WTC11 (cell line): ENCODE measurements around the gene PLXND1. TPM values are rescaled to one million over a fixed set of nuclear protein-coding genes. Genes with fewer than 3 reads are reported as not detected.

Experiments used
- ATAC-seq: fragments of 200-7000 bp; cut with Tn5 transposase; 2 replicates; pipeline ENCODE4 v1.10.0; 2021; ENCODE audit warnings: mild to moderate bottlenecking, moderate library complexity
- CTCF ChIA-PET: fragments of 300-600 bp; sonication (Branson Sonifier 250); formaldehyde crosslinking; loops from one replicate; lab custom pipeline; 2021; ENCODE audit warnings: antibody characterized with exemption; lab: Charles Lee
- POLR2A ChIA-PET: fragments of 350-600 bp; sonication (Branson Sonifier 250); formaldehyde crosslinking; loops from one replicate; lab custom pipeline; 2021; ENCODE audit warnings: antibody characterized with exemption; lab: Charles Lee
- DNase-seq: peaks from one replicate; pipeline ENCODE4 v3.0.0; 2021; ENCODE audit warnings: low spot score
- H3K27ac Mint-ChIP-seq: 2 replicates; pipeline ENCODE4 v1.8.0; 2021; ENCODE audit warnings: mixed read lengths
- H3K27me3 Mint-ChIP-seq: 2 replicates; pipeline ENCODE4 v1.8.0; 2021; ENCODE audit warnings: low read depth, mild to moderate bottlenecking, moderate library complexity, mixed read lengths
- H3K36me3 Mint-ChIP-seq: 2 replicates; pipeline ENCODE4 v1.8.0; 2021; ENCODE audit warnings: mixed read lengths
- H3K4me1 Mint-ChIP-seq: 2 replicates; pipeline ENCODE4 v1.8.0; 2022; ENCODE audit warnings: mixed read lengths
- H3K4me3 Mint-ChIP-seq: 2 replicates; pipeline ENCODE4 v1.8.0; 2021; ENCODE audit warnings: mild to moderate bottlenecking, moderate library complexity, mixed read lengths
- H3K9me3 Mint-ChIP-seq: 2 replicates; pipeline ENCODE4 v1.8.0; 2021; ENCODE audit warnings: mixed read lengths
- ATF1 ChIP-seq: sonication (generic); formaldehyde crosslinking; IDR thresholded peaks from 2 replicates; pipeline ENCODE4 v1.8.1; 2023; ENCODE audit warnings: mild to moderate bottlenecking, moderate library complexity, missing genetic modification reagents
- CREB1 ChIP-seq: sonication (generic); formaldehyde crosslinking; IDR thresholded peaks from 2 replicates; pipeline ENCODE4 v1.8.0; 2023; ENCODE audit warnings: mild to moderate bottlenecking, missing genetic modification reagents
- EMX1 ChIP-seq: fragments of 250-450 bp; sonication (Bioruptor Pico); IDR thresholded peaks from 2 replicates; pipeline ENCODE4 v1.8.0; 2021; ENCODE audit warnings: mild to moderate bottlenecking
- ESRRA ChIP-seq: sonication (generic); formaldehyde crosslinking; IDR thresholded peaks from 2 replicates; pipeline ENCODE4 v1.8.1; 2022; ENCODE audit warnings: mild to moderate bottlenecking, missing genetic modification reagents, borderline replicate concordance
- ETV6 ChIP-seq: sonication (generic); formaldehyde crosslinking; IDR thresholded peaks from 2 replicates; pipeline ENCODE4 v1.8.1; 2022; ENCODE audit warnings: mild to moderate bottlenecking, missing genetic modification reagents
- GABPB1 ChIP-seq: sonication (generic); formaldehyde crosslinking; IDR thresholded peaks from 2 replicates; pipeline ENCODE4 v1.8.1; 2023; ENCODE audit warnings: mild to moderate bottlenecking, missing genetic modification reagents
- IRF2 ChIP-seq: sonication (generic); formaldehyde crosslinking; IDR thresholded peaks from 2 replicates; pipeline ENCODE4 v1.8.0; 2022; ENCODE audit warnings: low read depth, missing genetic modification reagents, borderline replicate concordance
- JUN ChIP-seq: sonication (generic); formaldehyde crosslinking; IDR thresholded peaks from 2 replicates; pipeline ENCODE4 v1.8.0; 2023; ENCODE audit warnings: mild to moderate bottlenecking, missing genetic modification reagents
- NR2C2 ChIP-seq: sonication (generic); formaldehyde crosslinking; IDR thresholded peaks from 2 replicates; pipeline ENCODE4 v1.8.0; 2022; ENCODE audit warnings: mild to moderate bottlenecking, missing genetic modification reagents
- RELA ChIP-seq: sonication (generic); formaldehyde crosslinking; IDR thresholded peaks from 2 replicates; pipeline ENCODE4 v1.8.1; 2022; ENCODE audit warnings: missing genetic modification reagents, mild to moderate bottlenecking, borderline replicate concordance
- RORB ChIP-seq: fragments of 250-450 bp; sonication (Bioruptor Pico); IDR thresholded peaks from 2 replicates; pipeline ENCODE4 v1.9.0; 2021; ENCODE audit warnings: mild to moderate bottlenecking
- ZNF121 ChIP-seq: sonication (generic); formaldehyde crosslinking; IDR thresholded peaks from 2 replicates; pipeline ENCODE4 v1.8.0; 2023; ENCODE audit warnings: missing genetic modification reagents
- ZNF138 ChIP-seq: sonication (generic); formaldehyde crosslinking; conservative IDR thresholded peaks from 2 replicates; pipeline ENCODE4 v1.8.1; 2022; ENCODE audit warnings: mild to moderate bottlenecking, moderate library complexity, missing genetic modification reagents
- ZNF263 ChIP-seq: sonication (generic); formaldehyde crosslinking; IDR thresholded peaks from 2 replicates; pipeline ENCODE4 v1.8.1; 2022; ENCODE audit warnings: low read depth, mild to moderate bottlenecking, moderate library complexity, missing genetic modification reagents
- ZNF317 ChIP-seq: sonication (generic); formaldehyde crosslinking; IDR thresholded peaks from 2 replicates; pipeline ENCODE4 v1.8.1; 2023; ENCODE audit warnings: low read depth, mild to moderate bottlenecking, moderate library complexity, missing genetic modification reagents, borderline replicate concordance
- ZNF396 ChIP-seq: fragments of 250-450 bp; sonication (Bioruptor Pico); IDR thresholded peaks from 2 replicates; pipeline ENCODE4 v1.8.0; 2021; ENCODE audit warnings: mild to moderate bottlenecking, moderate library complexity, borderline replicate concordance
- total RNA-seq: library from RNA; stranded (reverse); gene quantifications from 3 replicates; pipeline ENCODE4 v1.2.3, GENCODE V29; 2021
- TF ChIP-seq, protein P1 (sequence below): sonication (generic); formaldehyde crosslinking; IDR thresholded peaks from 2 replicates; pipeline ENCODE4 v1.8.0; 2022; ENCODE audit warnings: mild to moderate bottlenecking, missing genetic modification reagents
- TF ChIP-seq, protein P2 (sequence below): sonication (generic); formaldehyde crosslinking; IDR thresholded peaks from 2 replicates; pipeline ENCODE4 v1.8.1; 2023; ENCODE audit warnings: mild to moderate bottlenecking, missing genetic modification reagents, moderate library complexity
- TF ChIP-seq, protein P3 (sequence below): sonication (generic); formaldehyde crosslinking; IDR thresholded peaks from 2 replicates; pipeline ENCODE4 v1.8.1; 2023; ENCODE audit warnings: mild to moderate bottlenecking, missing genetic modification reagents
- TF ChIP-seq, protein P4 (sequence below): sonication (generic); formaldehyde crosslinking; IDR thresholded peaks from 2 replicates; pipeline ENCODE4 v1.8.1; 2023; ENCODE audit warnings: mild to moderate bottlenecking, missing genetic modification reagents
- TF ChIP-seq, protein P5 (sequence below): fragments of 250-450 bp; sonication (Bioruptor Pico); IDR thresholded peaks from 2 replicates; pipeline ENCODE4 v1.9.0; 2021; ENCODE audit warnings: mild to moderate bottlenecking

The PLXND1 gene
- total RNA-seq, 1 experiment from 2014 or later, result 56.7 TPM

DNA sequence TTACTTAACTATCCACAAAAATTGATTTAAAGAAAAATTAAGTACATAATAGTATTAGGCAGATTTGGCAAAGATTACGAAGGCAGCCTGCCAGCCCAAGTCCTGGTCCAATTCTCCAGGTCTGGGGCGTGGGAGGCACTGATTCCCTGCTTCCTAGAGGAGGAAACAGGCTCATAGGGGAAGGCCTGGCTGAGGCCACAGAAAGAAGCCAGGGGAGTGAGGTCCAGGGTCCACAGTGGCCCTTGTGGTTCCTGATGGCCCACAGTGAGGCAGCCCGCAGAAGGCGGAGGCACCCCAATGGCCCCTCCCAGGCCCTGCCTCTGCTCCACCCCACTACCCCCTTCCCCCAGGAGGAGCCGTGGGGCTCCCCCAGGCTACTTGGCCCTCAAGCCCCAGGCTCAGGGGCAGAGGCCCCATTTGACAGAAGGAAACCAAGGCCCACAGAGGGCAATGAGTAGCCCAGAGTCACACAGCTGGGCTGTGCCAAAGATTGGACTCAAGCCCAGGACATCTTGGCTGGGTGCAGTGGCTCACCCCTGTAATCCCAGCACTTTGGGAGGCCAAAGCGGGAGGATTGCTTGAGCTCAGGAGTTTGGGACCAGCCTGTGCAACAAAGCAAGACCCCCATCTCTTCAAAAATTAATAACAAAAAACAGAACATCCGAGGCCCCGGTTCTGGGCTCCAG is 42.5 kb downstream of the PLXND1 start:
- H3K4me1 Mint-ChIP-seq, result peaks cover 8% of the 10 kb centered on the region
- ChIA-PET POLR2A (interaction anchor here (0.6 kb wide), 1 partner anchor 43 kb away, joined by 6 read pairs; no protein-coding TSS in a partner anchor), CTCF (interaction anchor here (1.3 kb wide), 1 partner anchor 9 kb away, joined by 4 read pairs; no protein-coding TSS in a partner anchor)
- H3K4me3 Mint-ChIP-seq, result no peak overlapping the region
- no peaks in the 10 kb centered on the region for H3K27me3 Mint-ChIP-seq
- no peaks in the 10 kb centered on the region for H3K36me3 Mint-ChIP-seq
- TF ChIP-seq ZNF263 (CRISPR knock-in tag), result no peak
- no peak for TF ChIP-seq RORB
- no peak for DNase-seq
- ATAC-seq, result no peak
- no peaks in the 10 kb centered on the region for H3K9me3 Mint-ChIP-seq
- no peak overlapping the region for H3K27ac Mint-ChIP-seq

DNA sequence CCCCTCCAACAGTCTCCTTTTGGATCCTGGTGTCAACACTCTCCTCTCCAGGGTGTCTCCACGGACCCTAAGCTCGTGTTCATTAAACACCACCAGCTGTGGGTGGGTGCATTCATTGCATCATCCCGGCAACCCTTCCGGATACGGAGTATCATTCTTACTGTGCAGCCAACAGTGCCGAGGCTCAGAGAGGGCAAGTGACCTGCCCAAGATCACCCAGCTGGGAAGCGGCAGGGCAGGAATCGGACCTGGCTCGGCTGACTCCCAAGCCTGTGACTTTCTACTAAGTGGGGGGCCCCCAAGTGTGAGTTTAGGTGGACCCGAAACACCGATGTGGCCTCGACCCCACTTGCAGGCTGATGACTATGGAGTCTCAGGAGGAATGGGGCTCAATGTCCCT is 43.1 kb downstream of the PLXND1 start:
- no peaks in the 10 kb centered on the region for H3K9me3 Mint-ChIP-seq
- no peaks in the 10 kb centered on the region for H3K27me3 Mint-ChIP-seq
- H3K27ac Mint-ChIP-seq, result no peak overlapping the region
- H3K4me1 Mint-ChIP-seq, result peaks cover 10% of the 10 kb centered on the region
- DNase-seq (no peak), ATAC-seq (no peak)
- H3K36me3 Mint-ChIP-seq, result peaks cover under 1% of the 10 kb centered on the region; the same call in 1 of the 2 replicates
- no peak for TF ChIP-seq EMX1 (CRISPR knock-in tag)
- no peak for TF ChIP-seq ZNF317 (CRISPR knock-in tag)
- no peak for TF ChIP-seq ATF1 (CRISPR knock-in tag)
- TF ChIP-seq ZNF396 (CRISPR knock-in tag), result no peak
- no peak for TF ChIP-seq CREB1
- TF ChIP-seq, protein P1, sequence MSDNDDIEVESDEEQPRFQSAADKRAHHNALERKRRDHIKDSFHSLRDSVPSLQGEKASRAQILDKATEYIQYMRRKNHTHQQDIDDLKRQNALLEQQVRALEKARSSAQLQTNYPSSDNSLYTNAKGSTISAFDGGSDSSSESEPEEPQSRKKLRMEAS (CRISPR knock-in tag), result no peak
- no peak for TF ChIP-seq JUN
- TF ChIP-seq ZNF138 (CRISPR knock-in tag), result no peak
- TF ChIP-seq ZNF121 (CRISPR knock-in tag), result no peak
- TF ChIP-seq, protein P2, sequence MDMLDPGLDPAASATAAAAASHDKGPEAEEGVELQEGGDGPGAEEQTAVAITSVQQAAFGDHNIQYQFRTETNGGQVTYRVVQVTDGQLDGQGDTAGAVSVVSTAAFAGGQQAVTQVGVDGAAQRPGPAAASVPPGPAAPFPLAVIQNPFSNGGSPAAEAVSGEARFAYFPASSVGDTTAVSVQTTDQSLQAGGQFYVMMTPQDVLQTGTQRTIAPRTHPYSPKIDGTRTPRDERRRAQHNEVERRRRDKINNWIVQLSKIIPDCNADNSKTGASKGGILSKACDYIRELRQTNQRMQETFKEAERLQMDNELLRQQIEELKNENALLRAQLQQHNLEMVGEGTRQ (CRISPR knock-in tag), result no peak
- TF ChIP-seq, protein P3, sequence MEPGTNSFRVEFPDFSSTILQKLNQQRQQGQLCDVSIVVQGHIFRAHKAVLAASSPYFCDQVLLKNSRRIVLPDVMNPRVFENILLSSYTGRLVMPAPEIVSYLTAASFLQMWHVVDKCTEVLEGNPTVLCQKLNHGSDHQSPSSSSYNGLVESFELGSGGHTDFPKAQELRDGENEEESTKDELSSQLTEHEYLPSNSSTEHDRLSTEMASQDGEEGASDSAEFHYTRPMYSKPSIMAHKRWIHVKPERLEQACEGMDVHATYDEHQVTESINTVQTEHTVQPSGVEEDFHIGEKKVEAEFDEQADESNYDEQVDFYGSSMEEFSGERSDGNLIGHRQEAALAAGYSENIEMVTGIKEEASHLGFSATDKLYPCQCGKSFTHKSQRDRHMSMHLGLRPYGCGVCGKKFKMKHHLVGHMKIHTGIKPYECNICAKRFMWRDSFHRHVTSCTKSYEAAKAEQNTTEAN (CRISPR knock-in tag), result no peak
- TF ChIP-seq GABPB1 (CRISPR knock-in tag), result no peak
- no peak for TF ChIP-seq RELA
- no peak for TF ChIP-seq ETV6 (CRISPR knock-in tag)
- no peak for TF ChIP-seq IRF2 (CRISPR knock-in tag)
- TF ChIP-seq, protein P4, sequence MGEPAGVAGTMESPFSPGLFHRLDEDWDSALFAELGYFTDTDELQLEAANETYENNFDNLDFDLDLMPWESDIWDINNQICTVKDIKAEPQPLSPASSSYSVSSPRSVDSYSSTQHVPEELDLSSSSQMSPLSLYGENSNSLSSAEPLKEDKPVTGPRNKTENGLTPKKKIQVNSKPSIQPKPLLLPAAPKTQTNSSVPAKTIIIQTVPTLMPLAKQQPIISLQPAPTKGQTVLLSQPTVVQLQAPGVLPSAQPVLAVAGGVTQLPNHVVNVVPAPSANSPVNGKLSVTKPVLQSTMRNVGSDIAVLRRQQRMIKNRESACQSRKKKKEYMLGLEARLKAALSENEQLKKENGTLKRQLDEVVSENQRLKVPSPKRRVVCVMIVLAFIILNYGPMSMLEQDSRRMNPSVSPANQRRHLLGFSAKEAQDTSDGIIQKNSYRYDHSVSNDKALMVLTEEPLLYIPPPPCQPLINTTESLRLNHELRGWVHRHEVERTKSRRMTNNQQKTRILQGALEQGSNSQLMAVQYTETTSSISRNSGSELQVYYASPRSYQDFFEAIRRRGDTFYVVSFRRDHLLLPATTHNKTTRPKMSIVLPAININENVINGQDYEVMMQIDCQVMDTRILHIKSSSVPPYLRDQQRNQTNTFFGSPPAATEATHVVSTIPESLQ (CRISPR knock-in tag), result no peak
- no peak for TF ChIP-seq ESRRA (CRISPR knock-in tag)
- TF ChIP-seq, protein P5, sequence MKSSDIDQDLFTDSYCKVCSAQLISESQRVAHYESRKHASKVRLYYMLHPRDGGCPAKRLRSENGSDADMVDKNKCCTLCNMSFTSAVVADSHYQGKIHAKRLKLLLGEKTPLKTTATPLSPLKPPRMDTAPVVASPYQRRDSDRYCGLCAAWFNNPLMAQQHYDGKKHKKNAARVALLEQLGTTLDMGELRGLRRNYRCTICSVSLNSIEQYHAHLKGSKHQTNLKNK, result no peak
- no peak for TF ChIP-seq NR2C2 (CRISPR knock-in tag)
- ChIA-PET POLR2A (no interaction called here), CTCF (no interaction called here)
- no peak overlapping the region for H3K4me3 Mint-ChIP-seq
